Measurements from ENCODE around the gene ELOVL2.

ELOVL2 gene

DNA sequence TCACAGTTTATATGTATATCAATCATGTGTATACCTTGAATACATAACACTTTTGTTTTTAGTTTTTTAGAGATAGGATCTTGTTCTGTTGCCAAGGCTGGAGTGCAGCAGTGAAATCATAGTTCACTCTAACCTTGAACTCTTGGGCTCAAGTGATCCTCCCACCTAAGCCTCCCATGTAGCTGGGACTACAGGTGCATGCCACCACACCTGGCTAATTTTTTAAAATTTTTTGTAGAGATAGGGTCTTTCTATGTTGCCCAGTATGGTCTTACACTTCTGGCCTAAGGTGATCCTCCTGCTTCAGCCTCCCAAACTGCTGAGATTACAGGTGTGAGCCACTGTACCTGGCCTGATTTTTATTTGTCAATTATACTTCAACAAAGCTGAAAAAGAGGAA, 87.3 kb downstream of the ELOVL2 start:
- TF ChIP-seq, protein P1, sequence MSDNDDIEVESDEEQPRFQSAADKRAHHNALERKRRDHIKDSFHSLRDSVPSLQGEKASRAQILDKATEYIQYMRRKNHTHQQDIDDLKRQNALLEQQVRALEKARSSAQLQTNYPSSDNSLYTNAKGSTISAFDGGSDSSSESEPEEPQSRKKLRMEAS (IDR thresholded peaks at IDR 0.05; ENCODE audit: low read depth, low read length), result no peak
- TF ChIP-seq POLR2A (IDR thresholded peaks at IDR 0.05; ENCODE audit: extremely low read depth, insufficient read length), result no peak
- TF ChIP-seq, protein P2, sequence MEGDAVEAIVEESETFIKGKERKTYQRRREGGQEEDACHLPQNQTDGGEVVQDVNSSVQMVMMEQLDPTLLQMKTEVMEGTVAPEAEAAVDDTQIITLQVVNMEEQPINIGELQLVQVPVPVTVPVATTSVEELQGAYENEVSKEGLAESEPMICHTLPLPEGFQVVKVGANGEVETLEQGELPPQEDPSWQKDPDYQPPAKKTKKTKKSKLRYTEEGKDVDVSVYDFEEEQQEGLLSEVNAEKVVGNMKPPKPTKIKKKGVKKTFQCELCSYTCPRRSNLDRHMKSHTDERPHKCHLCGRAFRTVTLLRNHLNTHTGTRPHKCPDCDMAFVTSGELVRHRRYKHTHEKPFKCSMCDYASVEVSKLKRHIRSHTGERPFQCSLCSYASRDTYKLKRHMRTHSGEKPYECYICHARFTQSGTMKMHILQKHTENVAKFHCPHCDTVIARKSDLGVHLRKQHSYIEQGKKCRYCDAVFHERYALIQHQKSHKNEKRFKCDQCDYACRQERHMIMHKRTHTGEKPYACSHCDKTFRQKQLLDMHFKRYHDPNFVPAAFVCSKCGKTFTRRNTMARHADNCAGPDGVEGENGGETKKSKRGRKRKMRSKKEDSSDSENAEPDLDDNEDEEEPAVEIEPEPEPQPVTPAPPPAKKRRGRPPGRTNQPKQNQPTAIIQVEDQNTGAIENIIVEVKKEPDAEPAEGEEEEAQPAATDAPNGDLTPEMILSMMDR (IDR thresholded peaks at IDR 0.05; ENCODE audit: low read depth, low read length), result no peak
- no peak for TF ChIP-seq MYC (IDR thresholded peaks at IDR 0.05; ENCODE audit: low read depth, low read length)
- no peak overlapping the region for H3K4me3 ChIP-seq (ENCODE audit: low read depth, low read length)
- no peak for DNase-seq (ENCODE audit: low read depth)

DNA sequence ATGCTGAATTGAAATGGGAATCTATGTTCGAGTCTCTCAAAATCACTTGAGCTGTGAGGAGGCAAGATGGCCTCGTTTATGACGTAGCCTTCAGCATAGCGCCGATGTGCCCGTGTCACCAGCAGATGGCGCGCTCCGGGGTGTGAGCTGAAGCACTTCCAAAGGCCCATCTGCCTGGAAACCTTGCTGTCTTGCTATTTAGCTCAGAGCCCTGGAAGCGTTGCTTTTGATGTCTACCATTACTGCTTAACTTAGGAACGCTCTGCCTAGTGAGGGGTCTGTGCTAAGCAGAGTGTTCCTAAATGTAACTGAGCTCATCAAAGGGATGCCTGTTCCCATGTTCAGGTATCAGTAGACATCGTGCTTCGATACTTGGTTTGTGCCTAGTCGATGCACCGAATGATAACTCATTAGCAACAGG, 89.5 kb downstream of the ELOVL2 start:
- DNase-seq (ENCODE audit: low read depth), result peak; percentile 76
- H3K4me3 ChIP-seq (ENCODE audit: low read depth, low read length), result no peak overlapping the region
- TF ChIP-seq MYC (IDR thresholded peaks at IDR 0.05; ENCODE audit: low read depth, low read length) (no peak), POLR2A (IDR thresholded peaks at IDR 0.05; ENCODE audit: extremely low read depth, insufficient read length) (no peak)
- TF ChIP-seq, protein P1 (IDR thresholded peaks at IDR 0.05; ENCODE audit: low read depth, low read length), result no peak
- TF ChIP-seq, protein P2 (IDR thresholded peaks at IDR 0.05; ENCODE audit: low read depth, low read length), result peak; percentile 92

DNA sequence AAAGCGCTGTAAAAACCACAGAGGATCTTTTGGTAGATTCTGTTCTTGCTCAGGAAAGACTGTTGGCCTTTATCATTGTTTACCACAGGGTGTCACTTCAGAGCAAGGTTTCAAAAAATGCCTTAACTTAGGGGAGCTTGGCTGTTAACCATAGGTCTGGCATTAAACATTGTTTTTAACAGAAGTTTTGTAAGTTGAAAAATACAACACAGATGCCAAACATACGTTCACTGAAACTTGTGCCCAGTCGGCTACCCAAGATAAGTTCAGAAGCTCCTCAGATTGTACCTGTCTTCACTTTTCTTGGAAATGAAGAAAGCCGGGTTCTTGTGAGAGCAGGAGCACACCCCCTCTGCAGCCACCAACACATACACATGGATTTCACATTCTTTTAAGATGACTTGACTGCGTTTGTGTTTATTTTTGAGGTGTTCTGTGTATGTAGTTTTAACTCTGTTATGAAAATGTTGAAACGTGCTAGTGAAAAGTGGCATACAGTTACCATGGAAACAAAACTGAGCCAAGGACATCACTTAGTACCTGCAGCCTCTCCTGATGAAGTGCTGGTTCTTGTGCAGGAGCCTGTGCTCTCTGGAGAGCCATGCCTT, 92.3 kb downstream of the ELOVL2 start:
- TF ChIP-seq, protein P2 (IDR thresholded peaks at IDR 0.05; ENCODE audit: low read depth, low read length), result peak; percentile 38
- no peak for TF ChIP-seq MYC (IDR thresholded peaks at IDR 0.05; ENCODE audit: low read depth, low read length)
- TF ChIP-seq, protein P1 (IDR thresholded peaks at IDR 0.05; ENCODE audit: low read depth, low read length), result no peak
- no peak for TF ChIP-seq POLR2A (IDR thresholded peaks at IDR 0.05; ENCODE audit: extremely low read depth, insufficient read length)
- DNase-seq (ENCODE audit: low read depth), result peak; percentile 43
- H3K4me3 ChIP-seq (ENCODE audit: low read depth, low read length), result no peak overlapping the region

DNA sequence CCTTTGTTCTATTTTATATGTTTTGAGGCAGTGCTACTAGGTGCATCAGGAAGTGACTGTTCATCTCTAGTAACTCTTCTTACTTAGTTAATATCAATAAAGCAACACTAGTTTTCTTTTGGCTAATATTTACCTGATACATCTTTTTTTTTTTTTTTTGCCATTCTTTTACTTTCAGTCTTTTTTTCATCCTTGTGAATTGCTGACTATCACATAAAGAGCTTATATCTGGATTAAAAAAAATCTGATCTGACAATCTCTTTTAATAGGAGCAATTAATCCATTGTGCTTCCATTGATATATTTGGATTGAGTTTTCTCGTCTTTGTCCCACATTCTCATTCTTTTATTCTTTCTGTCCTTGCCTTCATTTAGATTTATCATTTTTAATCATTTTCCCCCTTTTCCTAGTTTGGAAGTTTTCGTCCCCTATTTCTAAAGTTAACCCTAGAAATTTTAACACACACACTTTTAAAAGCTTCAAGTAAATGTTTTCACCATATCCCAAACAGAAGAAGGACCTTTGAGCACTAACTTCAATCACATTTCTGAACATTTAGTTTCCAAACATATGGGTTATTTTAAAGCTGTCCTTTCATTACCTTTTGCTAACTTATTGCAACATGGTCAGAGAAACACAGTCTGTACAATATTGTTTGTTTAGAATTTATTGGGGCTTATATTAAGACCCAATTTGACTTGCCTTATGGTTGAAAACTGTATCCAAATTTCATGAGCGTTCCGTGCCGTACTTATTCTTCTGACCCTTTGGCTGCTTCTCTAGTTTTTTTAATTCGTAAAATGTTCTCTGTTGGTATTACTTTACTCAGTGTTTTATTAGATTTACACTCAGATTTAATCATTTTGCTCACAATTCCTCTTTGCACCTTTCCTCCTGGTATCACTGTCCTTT, 94.3 kb downstream of the ELOVL2 start:
- DNase-seq (ENCODE audit: low read depth), result no peak
- TF ChIP-seq, protein P2 (IDR thresholded peaks at IDR 0.05; ENCODE audit: low read depth, low read length), result no peak
- TF ChIP-seq, protein P1 (IDR thresholded peaks at IDR 0.05; ENCODE audit: low read depth, low read length), result no peak
- TF ChIP-seq MYC (IDR thresholded peaks at IDR 0.05; ENCODE audit: low read depth, low read length), result no peak
- TF ChIP-seq POLR2A (IDR thresholded peaks at IDR 0.05; ENCODE audit: extremely low read depth, insufficient read length), result no peak
- no peak overlapping the region for H3K4me3 ChIP-seq (ENCODE audit: low read depth, low read length)

DNA sequence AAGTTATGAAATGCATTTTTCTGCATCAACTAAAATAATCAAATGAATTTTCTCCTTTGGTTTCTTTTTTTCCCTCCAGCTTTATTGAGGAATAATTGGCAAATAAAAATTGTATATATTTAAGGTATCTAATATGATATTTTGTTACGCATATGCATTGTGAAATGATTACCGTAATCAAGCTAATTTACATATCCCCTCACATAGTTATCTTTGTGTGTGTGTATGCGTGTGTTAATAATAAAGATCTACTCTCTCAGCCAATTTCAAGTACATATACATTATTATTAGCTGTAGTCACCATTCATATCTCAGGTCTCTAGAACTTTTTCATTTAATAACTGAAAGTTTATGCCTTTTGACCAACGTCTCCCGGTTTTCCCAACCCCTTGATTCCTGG, 96.1 kb downstream of the ELOVL2 start:
- TF ChIP-seq POLR2A (IDR thresholded peaks at IDR 0.05; ENCODE audit: extremely low read depth, insufficient read length) (no peak), MYC (IDR thresholded peaks at IDR 0.05; ENCODE audit: low read depth, low read length) (no peak)
- TF ChIP-seq, protein P2 (IDR thresholded peaks at IDR 0.05; ENCODE audit: low read depth, low read length), result no peak
- TF ChIP-seq, protein P1 (IDR thresholded peaks at IDR 0.05; ENCODE audit: low read depth, low read length), result no peak
- no peak overlapping the region for H3K4me3 ChIP-seq (ENCODE audit: low read depth, low read length)
- no peak for DNase-seq (ENCODE audit: low read depth)
